Nucleus accumbens (tissue), 56 donors: Measurements from ENCODE around the gene FAM53A.
A peak's percentile ranks its signal among the peaks of the same experiment; 100 is the strongest.

Source experiments
- DNase-seq, 56 donors: peaks; one replicate each; lab custom pipeline; 2025; lab: John Stamatoyannopoulos, UW

Gene FAM53A

DNA sequence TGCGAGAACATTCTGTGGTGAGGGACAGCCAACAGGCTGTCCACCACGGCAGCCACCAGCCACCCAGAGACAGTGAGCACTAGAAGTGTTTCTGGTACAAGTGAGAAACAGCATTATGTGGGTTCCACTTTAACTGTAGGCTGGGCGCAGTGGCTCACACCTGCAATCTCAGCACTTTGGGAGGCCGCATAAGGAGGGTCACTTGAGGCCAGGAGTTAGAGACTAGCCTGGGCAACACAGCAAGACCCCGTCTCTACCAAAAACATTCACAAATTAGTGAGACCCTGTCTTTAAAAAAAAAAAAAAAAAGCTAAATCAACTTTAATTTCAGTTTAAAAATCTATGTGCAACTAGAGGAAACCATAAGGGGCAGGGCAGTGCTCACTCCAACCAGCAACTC, 20.6 kb downstream of the FAM53A start:
- no peak for DNase-seq

DNA sequence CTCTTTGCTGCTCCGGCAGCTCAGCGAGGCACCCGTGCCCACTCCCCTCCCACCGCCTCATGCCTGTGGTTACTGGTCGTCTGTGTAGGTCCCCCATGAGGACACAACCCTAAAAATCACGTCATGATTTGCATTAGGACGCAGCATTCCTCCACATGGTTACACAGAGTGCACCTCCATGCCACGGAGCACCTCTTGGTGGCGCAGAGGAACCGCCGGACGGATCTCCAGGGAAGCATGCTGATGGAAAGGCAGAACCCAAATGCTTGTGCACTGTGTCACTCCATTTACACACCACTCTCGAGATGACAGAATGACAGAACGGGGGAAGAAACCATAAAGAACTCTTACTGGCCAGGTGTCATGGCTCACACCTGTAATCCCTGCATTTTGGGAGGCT, 22.4 kb downstream of the FAM53A start:
- DNase-seq: no peak

DNA sequence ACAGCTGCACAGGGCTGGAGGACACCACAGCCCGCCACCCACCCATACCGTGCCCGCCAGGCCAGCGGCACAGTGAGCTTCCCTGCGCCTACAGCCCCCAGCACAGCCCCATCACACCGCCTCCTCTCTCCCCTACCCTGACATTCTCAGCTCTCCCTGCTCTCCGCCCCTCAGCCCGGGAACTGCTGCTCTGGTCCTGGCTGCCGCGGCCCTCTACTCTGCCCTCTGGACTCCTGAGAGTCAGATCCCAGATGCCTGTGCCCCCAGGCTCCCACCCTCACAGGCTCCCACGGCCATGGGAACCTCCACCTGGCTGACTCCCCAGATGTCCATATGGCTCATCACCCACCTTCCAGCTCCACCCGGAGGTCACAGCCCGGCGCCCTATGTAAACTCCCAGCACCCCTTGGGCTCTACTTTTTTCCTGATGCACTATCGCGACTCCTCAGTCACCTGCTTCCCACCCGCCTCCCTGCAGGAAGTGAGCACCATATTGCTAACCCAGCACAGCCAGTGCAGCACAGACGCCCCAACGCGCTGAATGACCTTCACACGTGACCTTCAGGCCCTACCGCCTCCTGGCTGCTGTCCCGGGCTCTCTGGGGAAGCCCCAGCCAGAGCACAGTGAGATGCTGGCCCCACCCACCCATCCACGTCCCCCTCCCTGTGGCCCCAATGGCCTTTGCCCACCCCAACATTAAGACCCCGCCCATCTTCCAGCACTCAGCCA, 23.0 kb downstream of the FAM53A start:
- no peak for DNase-seq

DNA sequence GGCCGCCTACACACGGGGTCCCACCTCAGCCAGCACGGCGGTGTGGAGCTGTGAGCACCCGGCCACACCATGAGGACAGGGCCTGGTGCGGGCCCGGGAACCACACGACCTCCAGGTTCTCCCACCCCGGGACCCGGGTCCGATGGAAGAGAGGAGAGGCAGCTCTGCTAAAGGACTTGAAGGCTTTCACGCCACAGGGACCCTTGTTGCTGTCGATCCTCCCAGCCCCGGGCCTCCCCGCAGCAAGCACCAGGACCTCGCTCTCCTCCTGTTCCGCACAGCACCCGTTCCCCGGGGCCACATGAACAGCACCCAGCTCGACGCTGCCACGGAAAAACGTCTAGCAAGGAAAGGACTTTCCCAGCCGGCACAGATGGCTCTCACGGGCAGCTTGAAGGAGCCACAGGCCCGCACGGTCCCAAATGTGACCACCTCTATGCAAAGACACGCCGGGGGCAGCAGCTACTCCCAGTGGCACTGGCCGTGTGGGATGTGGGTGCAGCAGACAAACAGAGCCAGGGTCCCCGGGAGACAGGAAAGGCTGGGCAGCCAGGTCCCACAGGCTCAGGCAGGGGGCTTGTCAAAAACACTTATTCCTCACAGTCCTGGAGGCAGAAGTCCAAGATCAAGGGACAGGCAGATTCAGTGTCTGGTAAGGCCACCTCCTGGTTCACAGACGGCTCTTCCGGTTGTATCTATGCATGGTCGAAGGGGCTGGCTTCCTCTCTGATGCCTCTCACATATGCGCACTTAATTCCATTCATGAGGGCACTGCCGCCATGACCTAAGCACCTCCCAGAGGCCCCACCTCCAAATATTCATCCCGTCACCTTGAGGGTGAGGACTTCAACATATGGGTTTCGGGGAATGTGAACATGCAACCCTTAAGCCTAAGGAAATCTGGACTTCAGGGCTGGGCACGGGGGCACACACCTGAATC, 24.7 kb downstream of the FAM53A start:
- DNase-seq: no peak

DNA sequence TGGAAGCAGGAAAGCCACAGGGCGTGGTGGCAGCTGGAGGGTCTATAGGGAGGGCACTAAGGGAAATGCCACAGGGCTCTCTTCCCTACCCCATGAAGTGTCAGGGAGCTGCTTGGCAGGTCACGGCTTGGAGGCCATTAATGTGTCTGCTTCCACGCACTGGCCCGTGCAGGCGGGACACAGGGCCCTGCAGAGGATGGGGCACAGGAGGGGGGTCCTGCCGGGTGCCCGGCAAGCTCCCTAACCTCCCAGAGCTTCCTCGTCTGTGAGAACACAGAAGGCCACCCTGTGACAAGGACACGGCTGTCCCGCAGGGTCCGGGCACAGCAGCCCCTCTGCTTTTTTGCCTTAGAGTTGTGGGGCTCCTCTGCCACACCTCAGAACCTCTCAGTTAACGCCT, 25.5 kb downstream of the FAM53A start:
- no peak for DNase-seq

DNA sequence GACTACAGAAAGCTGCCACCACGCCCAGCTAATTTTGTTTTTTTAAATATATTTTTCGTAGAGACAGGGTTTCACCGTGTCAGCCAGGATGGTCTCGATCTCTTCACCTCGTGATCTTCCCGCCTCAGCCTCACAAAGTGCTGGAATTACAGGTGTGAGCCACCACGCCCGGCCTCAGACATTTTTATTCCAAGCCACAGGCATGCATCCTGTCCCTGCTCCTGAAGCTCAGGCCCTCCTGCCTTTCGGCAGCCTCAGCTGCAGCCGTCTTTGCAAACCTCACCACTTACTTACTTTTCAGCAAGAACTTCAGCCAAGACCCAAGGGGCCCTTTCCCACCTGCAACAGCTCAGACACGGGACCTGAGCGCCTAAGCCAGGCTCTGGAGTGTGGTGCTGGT, 26.0 kb downstream of the FAM53A start:
- no peak for DNase-seq

DNA sequence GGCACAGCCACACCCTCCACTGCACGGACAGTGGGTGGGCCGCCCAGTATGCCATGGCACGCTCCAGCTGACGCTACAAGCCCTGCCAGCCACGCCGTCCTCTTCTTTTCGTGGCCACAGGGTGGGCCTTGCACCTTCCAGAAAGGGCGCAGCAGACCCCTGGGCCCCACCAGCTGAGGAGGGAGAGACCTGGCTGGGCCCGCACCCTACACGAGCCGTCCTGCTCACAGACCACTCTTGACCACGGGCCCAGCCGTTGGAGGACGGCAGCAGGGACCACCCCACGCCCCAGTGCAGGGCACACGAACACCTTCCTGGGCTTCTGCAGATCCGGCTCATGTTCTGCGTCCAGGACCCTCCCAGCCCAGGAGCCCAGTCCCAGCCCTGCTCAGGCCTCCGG, 27.1 kb downstream of the FAM53A start:
- DNase-seq: no peak

DNA sequence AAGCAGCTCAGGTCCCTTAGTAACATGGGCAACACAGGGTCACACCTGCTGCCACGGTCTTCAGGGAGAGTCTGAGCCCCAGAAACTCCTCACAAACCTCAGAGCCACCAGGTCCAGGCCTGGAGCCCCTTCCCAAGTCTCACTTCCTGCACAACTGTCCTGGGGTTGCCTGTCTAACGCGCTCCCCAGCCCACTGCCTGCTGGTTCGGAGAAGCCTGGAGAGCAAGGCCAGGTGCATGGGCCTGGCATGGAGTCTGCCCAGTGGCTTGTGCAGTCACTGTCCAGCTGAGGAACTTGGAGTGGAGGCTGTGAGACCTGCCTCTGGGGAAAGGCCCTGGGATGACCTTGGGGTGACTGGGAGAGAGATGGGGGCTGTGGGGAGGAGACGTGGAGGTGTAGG, 28.0 kb downstream of the FAM53A start:
- DNase-seq: no peak

DNA sequence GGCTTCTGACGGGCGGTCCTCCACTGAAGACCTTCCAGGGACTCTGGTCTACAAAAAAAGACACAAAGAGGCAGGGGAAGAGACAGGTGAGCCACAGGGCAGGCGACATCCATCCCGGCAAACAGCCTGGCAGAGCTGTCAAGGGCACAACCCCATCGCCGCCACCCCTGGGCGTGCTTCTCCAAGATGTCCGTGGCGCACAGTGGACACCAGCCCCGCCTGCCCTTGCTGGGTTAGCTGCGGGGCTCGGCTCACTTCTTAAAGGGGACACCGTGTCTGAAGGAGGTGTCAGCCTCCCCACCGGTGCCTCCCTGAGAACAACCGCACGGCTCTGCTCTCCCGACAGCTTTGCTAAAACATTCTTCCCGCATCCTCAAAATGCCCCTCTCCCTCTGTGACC, 28.4 kb downstream of the FAM53A start:
- DNase-seq: no peak

DNA sequence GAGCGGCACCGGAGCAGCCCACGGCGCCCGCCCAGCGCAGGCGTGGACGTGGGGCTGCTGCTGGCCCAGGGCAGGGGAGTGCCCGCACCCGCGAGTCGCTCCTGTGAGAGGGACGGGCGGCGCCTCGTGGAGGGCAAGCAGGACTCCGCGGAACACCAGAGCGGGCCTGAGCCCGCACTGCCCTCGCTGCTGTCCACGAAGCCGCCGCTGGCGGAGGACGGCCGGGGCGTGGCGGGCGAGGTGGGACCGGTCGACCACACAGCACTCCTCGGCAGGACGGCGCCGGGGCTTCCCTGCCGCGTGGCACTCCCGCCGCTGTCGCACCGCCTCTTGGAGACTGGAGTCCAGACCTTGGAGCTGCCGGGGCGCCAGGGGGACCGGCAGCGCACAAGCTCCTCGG, 29.0 kb downstream of the FAM53A start:
- no peak for DNase-seq

DNA sequence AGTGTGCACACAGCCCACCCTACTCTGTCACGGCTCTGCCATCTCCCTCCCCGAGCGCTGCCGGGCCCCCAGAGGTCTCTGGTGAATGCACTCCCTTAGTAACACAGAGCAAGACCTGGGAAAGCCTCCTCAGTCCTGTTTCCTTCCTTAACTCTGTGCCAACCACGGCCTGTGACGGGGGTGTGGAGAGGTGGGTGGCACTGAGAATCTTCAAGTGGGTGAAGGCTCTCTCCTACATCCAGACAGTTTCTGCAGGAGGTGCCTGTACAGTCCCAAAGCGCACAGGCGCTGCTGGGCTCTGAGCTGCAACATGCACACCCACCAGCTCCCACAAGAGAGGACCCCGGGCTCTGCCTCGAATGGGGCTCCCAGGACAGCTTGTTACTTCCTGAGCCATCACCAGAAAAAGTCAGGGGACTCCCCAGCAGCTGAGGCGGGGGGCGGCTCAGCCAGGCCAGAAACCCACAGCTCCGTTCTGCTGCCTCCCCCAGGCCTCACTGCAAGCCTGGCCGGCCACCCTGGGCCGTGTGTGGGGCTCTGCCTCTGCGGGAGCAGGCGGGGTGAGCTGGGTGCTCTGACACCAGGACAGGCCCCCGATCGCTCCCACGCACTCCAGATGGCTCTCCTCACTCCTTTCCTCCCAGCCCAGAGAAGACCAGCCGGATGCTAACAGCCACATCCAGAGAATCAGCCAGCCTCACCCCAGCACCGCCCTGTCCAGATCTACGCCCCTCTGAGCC, 29.7 kb downstream of the FAM53A start:
- no peak for DNase-seq

DNA sequence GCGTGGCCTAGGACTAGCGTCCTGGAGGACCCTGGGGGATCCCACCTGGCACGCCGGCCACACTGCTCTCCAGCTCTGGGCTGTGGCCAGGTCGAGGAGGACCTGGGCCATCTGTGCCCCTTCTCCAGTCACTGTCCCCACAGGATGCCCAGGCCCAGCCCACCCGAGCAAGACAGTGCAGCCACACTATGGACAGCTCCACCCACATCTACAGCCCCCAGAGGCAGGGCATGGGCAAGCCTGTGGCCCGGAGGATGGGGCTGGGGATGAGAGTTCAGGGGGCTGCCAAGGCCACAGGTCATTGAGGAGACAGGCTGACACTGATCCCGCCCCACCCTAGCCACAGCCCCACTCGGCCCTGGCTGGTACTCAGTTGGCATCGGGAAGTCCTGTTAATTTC, 30.3 kb downstream of the FAM53A start:
- no peak for DNase-seq

DNA sequence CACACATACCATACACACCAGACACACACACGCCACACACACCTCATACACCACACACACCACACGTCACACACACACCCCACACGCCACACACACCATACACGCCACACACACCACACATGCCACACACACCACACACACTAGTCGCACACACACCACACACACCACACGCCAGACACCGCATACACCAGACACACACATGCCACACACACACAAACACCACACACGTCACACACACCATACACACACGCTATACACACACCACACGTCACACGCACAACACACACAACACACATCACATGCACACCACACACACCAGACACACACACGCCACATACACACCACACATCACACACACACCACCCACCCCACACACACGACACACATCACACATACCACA, 32.0 kb downstream of the FAM53A start:
- no peak for DNase-seq

DNA sequence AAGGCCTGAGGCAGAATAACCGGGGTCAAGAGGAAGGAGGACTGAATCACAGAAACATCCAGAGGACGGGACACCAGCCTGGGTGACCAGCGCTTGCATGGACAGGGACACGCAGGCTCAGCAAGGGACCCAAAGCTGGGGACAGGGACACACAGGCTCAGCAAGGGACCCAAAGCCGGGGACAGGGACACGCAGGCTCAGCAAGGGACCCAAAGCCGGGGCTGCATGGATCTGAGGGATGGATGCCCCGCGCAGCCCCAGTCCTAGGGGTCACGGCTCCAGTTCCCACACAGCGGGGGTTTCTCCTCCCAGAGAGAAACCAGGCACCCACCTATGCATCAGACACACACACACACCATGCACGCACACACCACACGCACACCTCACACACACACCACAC, 32.5 kb downstream of the FAM53A start:
- no peak for DNase-seq

DNA sequence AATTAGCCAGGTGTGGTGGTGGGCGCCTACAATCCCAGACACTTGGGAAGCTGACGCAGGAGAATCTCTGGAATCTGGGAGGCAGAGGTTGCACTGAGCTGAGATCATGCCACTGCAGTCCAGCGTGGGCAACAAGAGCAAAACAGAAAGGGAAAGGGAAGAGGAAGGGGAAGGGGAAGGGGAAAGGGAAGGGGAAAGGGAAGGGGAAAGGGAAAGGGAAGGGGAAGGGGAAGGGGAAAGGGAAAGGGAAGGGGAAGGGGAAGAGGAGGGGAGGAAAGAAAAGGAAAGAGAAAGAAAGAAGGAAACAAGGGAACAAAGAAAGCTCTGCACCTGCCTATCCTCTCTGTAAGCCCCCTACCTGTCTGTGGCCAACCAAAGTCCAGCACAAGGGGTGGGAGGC, 35.2 kb downstream of the FAM53A start:
- no peak for DNase-seq

DNA sequence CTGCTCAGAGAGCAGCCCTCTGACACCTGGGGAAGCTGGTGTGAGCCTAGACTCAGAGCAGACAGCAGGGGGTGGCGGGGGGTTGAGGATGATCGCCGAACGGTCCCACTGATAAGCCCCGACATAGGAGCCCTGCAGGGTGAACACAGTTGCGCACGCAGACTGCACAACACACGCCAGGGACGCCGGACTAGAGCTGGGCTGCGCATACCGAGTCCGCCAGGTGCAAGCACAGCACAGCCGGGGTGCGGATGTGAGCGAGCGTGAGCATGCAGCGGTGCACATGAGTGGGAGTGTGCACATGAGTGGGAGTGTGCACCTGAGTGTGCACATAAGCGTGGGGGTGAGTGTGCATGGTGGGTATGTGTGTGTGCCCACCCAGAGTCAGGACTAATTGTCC, 36.7 kb downstream of the FAM53A start:
- no peak for DNase-seq

DNA sequence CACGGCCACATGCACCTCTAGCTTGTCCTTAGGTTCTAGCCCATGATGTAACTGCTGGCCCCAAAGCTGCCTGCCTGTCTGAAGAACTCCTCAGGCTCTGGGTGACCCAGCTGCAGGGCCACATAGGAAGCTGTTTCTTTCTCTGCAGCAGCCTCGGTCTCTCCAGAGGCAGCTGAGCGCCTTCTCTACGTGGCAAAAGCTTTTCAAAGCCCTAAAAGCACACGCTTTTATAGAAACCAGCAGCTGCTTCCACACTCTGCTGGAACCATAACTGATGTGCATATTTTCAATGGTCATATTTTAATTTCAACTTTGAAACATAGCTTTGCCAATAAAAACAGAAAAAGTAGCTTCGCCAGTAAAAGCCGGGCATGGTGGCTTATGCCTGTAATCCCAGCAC, 37.4 kb downstream of the FAM53A start:
- peak in 1 of 56 donors; percentile 21 for DNase-seq

DNA sequence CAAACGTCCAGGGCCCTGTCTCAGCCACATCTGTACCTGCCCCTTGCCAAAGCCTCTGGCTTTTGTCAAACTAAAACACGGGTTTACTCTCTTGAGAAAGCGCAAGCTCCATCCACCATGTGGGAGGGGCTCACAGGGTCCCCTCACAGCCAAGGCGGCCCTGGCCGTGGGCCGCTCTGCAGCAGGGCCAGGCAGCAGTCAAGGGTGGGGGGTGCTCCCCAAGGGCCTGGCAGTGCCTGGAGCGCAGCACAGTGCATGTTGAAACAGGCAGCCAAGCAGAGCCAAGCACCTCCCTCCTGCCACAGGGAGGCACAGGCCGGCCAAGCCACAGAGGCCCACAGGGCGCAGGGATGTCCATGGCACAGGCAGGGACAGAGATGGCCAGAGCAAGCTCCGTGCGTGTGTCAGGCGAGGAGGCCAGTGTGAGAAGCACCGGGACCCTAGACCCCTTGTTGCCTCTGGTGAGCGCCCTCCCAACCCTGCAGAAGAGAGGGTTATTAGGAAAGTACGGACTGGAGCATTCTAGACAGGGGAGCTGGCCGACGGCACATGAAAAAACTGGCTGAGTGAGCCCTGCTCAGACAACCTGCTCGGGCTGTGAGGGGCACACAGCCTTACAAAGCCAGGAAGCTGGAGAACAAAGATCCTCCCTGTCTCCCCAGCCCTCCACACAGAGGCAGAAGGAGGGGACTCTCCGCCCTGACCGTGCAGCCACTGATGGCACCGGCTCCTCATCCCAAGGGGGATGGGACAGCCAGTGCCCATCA, 39.0 kb downstream of the FAM53A start:
- peak in 55 of 56 donors; percentile 16 to 92 (median 78) for DNase-seq

DNA sequence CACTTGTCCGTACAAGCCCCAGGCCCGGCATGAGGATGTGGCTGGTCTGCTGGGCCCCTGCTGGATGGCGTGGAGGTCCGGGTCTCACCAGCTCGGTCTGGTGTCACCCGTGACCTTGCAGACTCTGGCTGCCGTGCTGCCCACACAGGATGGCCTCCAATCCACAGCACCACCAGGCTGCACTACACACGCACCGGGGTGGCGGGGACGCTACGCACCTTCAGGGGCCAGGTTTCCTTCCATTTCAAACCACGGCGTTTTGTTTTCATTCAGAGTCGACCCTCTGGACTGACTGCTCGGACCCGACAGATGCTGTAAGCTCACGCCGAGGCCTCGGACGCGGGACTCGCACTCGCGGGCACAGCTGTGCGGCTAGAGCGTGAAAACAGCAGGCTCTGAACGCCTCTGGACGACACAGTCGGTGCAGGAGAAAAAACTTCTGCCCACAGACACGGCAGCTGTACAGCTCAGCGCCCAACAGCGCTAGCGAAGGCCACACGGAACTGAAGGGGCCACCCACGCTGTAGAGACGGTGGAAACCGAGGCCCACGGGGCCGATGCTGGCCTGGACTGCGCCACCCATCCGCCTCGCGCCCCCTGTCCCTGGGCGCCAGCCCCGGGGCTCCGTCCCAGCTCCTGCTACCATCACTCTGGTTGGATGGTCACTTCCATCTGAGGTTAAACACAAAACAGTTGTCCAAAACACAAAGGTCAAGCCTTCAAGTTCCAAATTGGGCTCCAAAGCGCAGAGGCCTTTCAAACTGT, 40.0 kb downstream of the FAM53A start:
- DNase-seq: peak in 2 of 56 donors; percentile 10 to 19
